ENCODE results near the gene EIF3K. TPM values are rescaled to one million over a fixed set of nuclear protein-coding genes. Genes with fewer than 3 reads are reported as not detected.

EIF3K gene
- total RNA-seq, 4 donors from 2014 or later, result 267 to 660 (median 460) TPM

DNA sequence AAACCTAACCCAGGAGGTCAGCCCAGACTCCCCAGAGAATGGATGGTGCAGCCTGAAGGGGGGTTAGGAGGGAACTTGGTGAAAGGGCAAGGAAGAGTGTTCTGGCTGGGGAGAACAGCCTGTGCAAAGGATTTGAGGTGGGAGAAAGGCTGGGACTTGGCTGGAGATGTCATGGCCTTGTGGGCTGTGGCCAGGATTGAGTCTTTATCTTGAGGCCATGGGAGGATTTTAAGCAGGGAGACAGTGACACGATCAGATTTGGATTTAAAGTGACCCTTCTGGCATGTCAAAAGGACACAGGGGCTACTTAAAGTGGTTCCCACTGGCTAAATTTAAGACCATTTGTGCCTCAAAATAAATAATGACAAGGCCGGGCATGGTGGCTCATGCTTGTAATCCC, 30.9 kb upstream of the EIF3K start:
- Histone ChIP-seq H3K4me1 (no peaks in the 10 kb centered on the region), H3K27ac (no peak overlapping the region), H3K36me3 (no peaks in the 10 kb centered on the region), H3K4me3 (no peak overlapping the region), H3K9me3 (no peaks in the 10 kb centered on the region), H3K27me3 (no peaks in the 10 kb centered on the region)
- TF ChIP-seq EP300 (IDR thresholded peaks at IDR 0.05; ENCODE audit: low read depth) (no peak), POLR2AphosphoS5 (IDR thresholded peaks at IDR 0.05) (no peak), POLR2A (IDR thresholded peaks at IDR 0.05) (no peak), CTCF (IDR thresholded peaks at IDR 0.05) (no peak)
- intact Hi-C loops (cut with DNase I; ENCODE audit: low total_unique reads), result no loop called here
- DNase-seq, result no peak
- WGBS, 2 donors (ENCODE audit: low coverage in 1 of 2), result 53 to 81% methylated on average over 2 of the region's 2 CpGs
- in situ Hi-C loops (cut with MboI; ENCODE audit: low pct_ligation_motif_present in 1 of 4, low pct_unique_long_range_greater_than_20kb in 1 of 4, low sequenced_read_pairs in 3 of 4), result loop anchor here in 1 of 4 donors (25.0 kb wide), 1 partner anchor 624 kb away; the partner anchor contains the start of gene SYCN

- H3K9me3 ChIP-seq, result no peaks in the 10 kb centered on the region
- no peak for DNase-seq
- in situ Hi-C loops (cut with MboI; ENCODE audit: low pct_ligation_motif_present in 1 of 4, low pct_unique_long_range_greater_than_20kb in 1 of 4, low sequenced_read_pairs in 3 of 4), result loop anchor here in 1 of 4 donors (25.0 kb wide), 1 partner anchor 619 kb away; the partner anchor contains the start of gene SYCN
- 50 to 70% methylated on average over 3 to 6 of the region's 6 CpGs for WGBS, 2 donors (ENCODE audit: low coverage in 1 of 2)
- no peak overlapping the region for H3K4me3 ChIP-seq
- no peaks in the 10 kb centered on the region for H3K36me3 ChIP-seq
- intact Hi-C loops (cut with DNase I; ENCODE audit: low total_unique reads), result loop anchor here (1.0 kb wide), 1 partner anchor 17 kb away; no protein-coding TSS in a partner anchor
- no peaks in the 10 kb centered on the region for H3K27me3 ChIP-seq
- no peak overlapping the region for H3K27ac ChIP-seq
- TF ChIP-seq POLR2AphosphoS5 (IDR thresholded peaks at IDR 0.05) (no peak), CTCF (IDR thresholded peaks at IDR 0.05) (no peak), EP300 (IDR thresholded peaks at IDR 0.05; ENCODE audit: low read depth) (no peak), POLR2A (IDR thresholded peaks at IDR 0.05) (no peak)
- H3K4me1 ChIP-seq, result peaks cover 3 to 8% (median 6%) of the 10 kb centered on the region in 4 donors
Observed at GRCh38 chr19:38592940-38593339, 26.0 kb upstream of the EIF3K start.

DNA sequence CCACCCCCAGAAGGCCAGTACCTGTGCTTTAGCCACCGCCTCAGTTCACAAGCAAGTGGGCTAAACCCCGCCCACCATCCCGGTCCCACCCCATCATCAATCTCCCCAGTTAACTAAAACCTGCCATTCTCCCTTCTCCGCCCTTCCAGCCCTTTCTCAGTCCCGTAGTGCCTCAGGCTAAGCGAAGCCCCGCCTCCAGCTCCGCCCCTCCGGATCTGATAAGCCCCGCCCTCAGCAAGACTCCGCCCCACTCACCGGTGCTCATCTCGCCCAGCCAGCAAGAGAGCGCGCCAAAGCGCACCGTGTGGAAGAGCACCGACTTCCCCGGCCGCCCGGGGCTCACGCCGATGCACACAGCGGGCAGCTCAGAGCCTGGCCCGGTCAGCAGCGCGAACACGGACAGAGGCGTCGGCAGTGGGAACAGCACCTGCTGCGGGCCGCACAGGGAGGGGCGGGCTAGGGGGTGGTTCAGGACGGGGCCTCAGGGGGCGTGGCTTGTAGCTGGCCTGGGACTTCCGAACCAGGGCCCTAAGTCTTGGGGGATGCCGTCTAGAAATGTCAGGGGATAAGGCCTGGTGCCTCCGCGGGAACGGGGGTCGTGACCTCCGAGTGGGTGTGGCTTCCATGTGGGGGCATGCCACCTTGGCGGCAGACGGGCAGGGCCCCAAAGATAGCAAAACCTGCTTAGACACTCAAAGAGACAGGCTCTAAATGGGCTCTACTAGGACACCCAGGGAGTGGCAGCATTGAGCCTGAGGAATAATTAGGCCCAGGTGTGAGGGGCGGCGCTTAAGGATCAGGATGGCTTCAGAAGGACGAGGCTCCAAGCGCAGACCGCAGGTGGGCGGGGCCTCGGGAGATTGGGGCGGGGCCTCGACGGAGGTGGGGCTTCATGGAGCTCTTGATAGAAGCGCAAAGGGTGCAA, 22.7 kb upstream of the EIF3K start:
- H3K9me3 ChIP-seq, result no peaks in the 10 kb centered on the region
- H3K27me3 ChIP-seq, result no peaks in the 10 kb centered on the region
- no peaks in the 10 kb centered on the region for H3K36me3 ChIP-seq
- in situ Hi-C loops (cut with MboI; ENCODE audit: low pct_ligation_motif_present in 1 of 4, low pct_unique_long_range_greater_than_20kb in 1 of 4, low sequenced_read_pairs in 3 of 4), result loop anchor here in 1 of 4 donors (25.0 kb wide), 1 partner anchor 616 kb away; the partner anchor contains the start of gene SYCN
- peak; percentile 52 for DNase-seq
- peak overlapping the region in 1 of 4 donors; percentile 11 for H3K4me3 ChIP-seq
- no peak for TF ChIP-seq POLR2AphosphoS5 (IDR thresholded peaks at IDR 0.05)
- no peak overlapping the region for H3K27ac ChIP-seq
- WGBS, 2 donors (ENCODE audit: low coverage in 1 of 2), result 17 to 42% methylated on average over 2 to 53 of the region's 55 CpGs
- peaks cover 3 to 8% (median 6%) of the 10 kb centered on the region in 4 donors for H3K4me1 ChIP-seq
- intact Hi-C loops (cut with DNase I; ENCODE audit: low total_unique reads), result loop anchor here (5.0 kb wide), 1 partner anchor 139 kb away; no protein-coding TSS in a partner anchor

DNA sequence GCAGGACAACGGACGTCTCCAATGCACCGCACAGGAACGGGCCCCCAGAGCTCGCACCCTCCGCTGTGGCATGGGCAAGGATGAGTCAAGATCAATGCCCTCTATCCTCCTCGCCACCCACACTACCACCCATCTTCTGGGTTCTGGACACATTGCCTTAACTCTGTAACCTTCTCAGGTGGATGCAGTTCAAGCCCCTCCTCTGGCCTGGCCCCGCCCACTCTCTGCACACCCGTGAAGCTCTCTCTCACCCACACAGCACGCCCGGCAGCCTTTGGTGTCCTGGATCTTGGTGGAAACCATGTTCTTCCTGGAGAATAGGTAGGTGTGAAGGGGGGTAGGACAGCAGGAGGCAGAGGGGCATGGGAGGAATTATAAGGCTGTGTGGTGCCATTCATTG, 21.9 kb upstream of the EIF3K start:
- H3K27me3 ChIP-seq, result no peaks in the 10 kb centered on the region
- intact Hi-C loops (cut with DNase I; ENCODE audit: low total_unique reads) (loop anchor here (5.0 kb wide), 1 partner anchor 140 kb away; no protein-coding TSS in a partner anchor), in situ Hi-C loops (cut with MboI; ENCODE audit: low pct_ligation_motif_present in 1 of 4, low pct_unique_long_range_greater_than_20kb in 1 of 4, low sequenced_read_pairs in 3 of 4) (loop anchor here in 1 of 4 donors (25.0 kb wide), 1 partner anchor 615 kb away; the partner anchor contains the start of gene SYCN)
- no peak overlapping the region for H3K27ac ChIP-seq
- 82% methylated on average over 11 of the region's 11 CpGs; no CpG with 5 or more reads in 1 of the 2 donors for WGBS, 2 donors (ENCODE audit: low coverage in 1 of 2)
- no peaks in the 10 kb centered on the region for H3K9me3 ChIP-seq
- TF ChIP-seq POLR2AphosphoS5 (IDR thresholded peaks at IDR 0.05) (no peak), CTCF (IDR thresholded peaks at IDR 0.05) (no peak), POLR2A (IDR thresholded peaks at IDR 0.05) (no peak), EP300 (IDR thresholded peaks at IDR 0.05; ENCODE audit: low read depth) (no peak)
- H3K4me1 ChIP-seq, result peaks cover 3 to 8% (median 6%) of the 10 kb centered on the region in 4 donors
- H3K4me3 ChIP-seq, result no peak overlapping the region
- no peaks in the 10 kb centered on the region for H3K36me3 ChIP-seq
- no peak for DNase-seq

Measured in transverse colon (tissue), 4 donors.